Activated naive CD4-positive, alpha-beta T cell treated with anti-CD3 and anti-CD28 coated beads, Interleukin-2, amount 50 U/mL, for 72 hours (primary cell): ENCODE data around the gene LONRF2. TPM values are rescaled to one million over a fixed set of nuclear protein-coding genes. Genes with fewer than 3 reads are reported as not detected.
"Not testable (repeated sequence)": the region's sequence is repeated elsewhere in the genome, so short reads cannot be mapped to it uniquely, and the experiment has no call there.

Experiments
- ATAC-seq, 2 donors: fragments of 150-1000 bp; cut with Tn5 transposase; 2 replicates each; pipeline ENCODE4 v1.10.0; 2021; ENCODE audit warnings: mild to moderate bottlenecking in 2 of 2, moderate library complexity in 2 of 2
- DNase-seq, 2 donors: peaks; one replicate each; pipeline ENCODE4 v3.0.0; 2021 to 2022; ENCODE audit warnings: low spot score in 2 of 2
- H3K27ac Mint-ChIP-seq, 2 donors: one replicate each; pipeline ENCODE4 v1.8.0; 2022; ENCODE audit warnings: mild to moderate bottlenecking in 2 of 2, mixed read lengths in 2 of 2
- H3K36me3 Mint-ChIP-seq, 2 donors: one replicate each; pipeline ENCODE4 v1.8.0; 2022; ENCODE audit warnings: mixed read lengths in 2 of 2
- H3K9me3 Mint-ChIP-seq, 2 donors: one replicate each; pipeline ENCODE4 v1.8.0; 2022; ENCODE audit warnings: mixed read lengths in 2 of 2
- total RNA-seq, 2 donors: library from RNA; stranded (reverse); gene quantifications; one replicate each; pipeline ENCODE4 v1.2.3, GENCODE V29; 2022

Gene LONRF2
- total RNA-seq, 2 donors from 2014 or later, result 0.04 TPM; not detected in 1

DNA sequence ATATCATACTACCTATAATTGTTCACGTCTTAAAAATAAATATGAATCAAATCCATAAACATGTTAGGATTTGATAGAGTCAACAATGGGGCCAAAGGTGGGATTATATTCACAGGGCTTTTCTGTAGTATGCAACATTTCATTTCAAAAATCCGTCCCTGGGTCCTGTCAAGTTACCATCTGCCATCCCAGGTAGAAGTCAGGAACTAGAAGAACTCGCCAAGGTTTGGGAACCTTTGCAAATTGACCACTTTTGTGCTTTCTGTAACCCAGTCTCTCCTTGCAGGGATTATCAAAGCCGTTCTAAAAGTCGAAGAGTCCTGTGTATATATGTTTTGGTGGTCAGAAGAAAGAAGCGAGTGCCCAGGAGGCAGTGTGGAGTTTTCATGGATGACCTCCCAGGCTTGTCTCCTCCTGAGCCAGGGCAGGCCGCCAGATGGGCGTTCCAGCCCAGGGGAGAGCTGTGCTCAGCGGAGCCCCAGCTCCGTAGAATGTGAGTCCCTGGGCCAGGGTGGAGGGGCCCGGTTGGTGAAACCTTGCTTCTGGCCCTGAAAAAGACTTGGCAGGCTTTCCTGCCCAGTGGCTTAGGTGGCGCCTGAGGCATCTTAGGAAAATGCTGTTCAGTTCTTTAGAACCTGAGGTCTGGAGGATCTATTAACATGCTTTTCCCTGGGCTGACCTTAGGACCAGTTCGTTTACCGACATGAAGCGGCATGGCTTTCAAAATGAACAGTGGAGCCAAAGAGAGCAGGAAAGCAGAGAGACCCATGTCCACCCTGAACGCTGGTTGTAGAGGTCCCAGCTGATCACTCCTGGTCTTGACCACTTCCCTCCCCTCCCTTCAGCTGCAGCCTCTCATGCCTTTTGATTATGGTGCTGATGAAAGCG is 69.2 kb downstream of the LONRF2 start:
- no peak for ATAC-seq
- Mint-ChIP-seq H3K27ac (no peak overlapping the region), H3K9me3 (no peaks in the 10 kb centered on the region), H3K36me3 (no peaks in the 10 kb centered on the region)
- DNase-seq, result no peak

DNA sequence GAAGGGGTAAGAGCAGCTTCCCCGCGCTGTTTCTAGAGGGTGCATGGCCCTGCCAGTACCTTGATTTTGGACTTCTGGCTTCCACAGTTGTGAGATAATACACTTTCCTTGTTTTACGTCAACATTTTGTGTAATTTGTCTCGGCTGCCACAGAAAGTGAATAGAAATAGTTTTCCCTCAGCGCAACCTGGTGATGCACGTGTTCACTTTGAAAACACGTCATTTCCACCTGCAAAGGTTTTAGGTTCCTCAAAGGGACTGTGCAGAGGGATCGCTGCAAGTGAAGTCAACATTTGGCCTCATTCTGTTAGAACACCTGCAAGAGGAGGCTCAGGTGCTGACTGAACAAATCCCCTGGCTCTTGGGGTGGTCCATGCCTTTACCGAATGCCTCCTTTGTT is 71.7 kb downstream of the LONRF2 start:
- ATAC-seq (no peak), DNase-seq (peak in 1 of 2 donors; percentile 2)
- Mint-ChIP-seq H3K36me3 (no peaks in the 10 kb centered on the region), H3K9me3 (no peaks in the 10 kb centered on the region), H3K27ac (no peak overlapping the region)

DNA sequence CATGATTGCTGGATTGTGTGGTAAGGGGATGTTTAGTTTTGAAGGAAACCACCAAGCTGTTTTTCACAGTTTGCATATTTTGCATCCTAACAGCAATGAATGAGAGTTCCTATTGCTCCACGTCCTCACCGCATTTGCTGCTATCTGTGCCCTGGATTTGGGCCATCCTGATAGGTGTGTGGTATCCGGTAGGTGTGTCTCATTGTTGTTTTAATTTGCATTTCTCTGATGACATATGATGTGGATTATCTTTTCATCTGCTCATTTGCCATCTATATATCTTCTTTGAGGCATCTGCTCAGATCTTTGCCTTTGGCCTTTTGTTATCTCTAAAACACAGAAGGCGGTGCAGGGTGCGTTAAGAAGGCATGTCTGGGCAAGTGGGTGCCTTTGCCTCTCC is 73.3 kb downstream of the LONRF2 start:
- ATAC-seq (peak in 1 of 2 donors; percentile 13), DNase-seq (peak in 1 of 2 donors; percentile 26)
- Mint-ChIP-seq H3K9me3 (no peaks in the 10 kb centered on the region), H3K27ac (peak overlapping the region in 1 of 2 donors; percentile 73), H3K36me3 (no peaks in the 10 kb centered on the region)

DNA sequence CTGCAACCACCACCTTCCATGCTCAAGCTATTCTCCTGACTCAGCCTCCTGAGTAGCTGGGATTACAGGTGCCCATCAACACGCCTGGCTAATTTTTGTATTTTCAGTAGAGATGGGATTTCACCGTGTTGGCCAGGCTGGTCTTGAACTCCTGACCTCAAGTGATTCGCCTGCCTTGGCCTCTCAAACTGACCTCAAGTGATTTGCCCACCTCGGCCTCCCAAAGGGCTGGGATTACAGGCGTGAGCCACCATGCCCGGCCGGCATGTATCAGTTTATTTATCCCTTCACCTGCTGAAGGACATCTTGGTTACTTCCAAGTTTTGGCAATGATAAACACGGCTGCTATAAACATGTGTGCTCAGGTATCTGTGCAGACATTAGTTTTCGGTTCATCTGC is 73.7 kb downstream of the LONRF2 start:
- H3K27ac Mint-ChIP-seq, H3K9me3 Mint-ChIP-seq, ATAC-seq, H3K36me3 Mint-ChIP-seq: not testable (repeated sequence)
- DNase-seq, result peak in 1 of 2 donors; percentile 18

DNA sequence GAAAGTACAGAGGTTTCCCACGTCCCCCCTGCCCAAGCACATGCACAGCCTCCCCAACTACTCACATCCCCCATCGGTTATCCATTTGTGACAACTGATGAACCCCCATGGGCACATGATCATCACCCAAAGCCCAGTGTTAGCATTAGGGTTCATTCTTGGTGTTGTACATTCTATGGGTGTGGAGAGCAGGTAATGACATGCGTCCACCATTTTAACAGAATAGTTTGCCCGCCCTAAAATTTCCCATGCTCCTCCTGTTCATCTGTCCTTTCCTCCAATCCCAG is 74.3 kb downstream of the LONRF2 start:
- Mint-ChIP-seq H3K27ac (no peak overlapping the region), H3K36me3 (no peaks in the 10 kb centered on the region), H3K9me3 (no peaks in the 10 kb centered on the region)
- peak in 1 of 2 donors; percentile 4 for DNase-seq
- ATAC-seq, result no peak

DNA sequence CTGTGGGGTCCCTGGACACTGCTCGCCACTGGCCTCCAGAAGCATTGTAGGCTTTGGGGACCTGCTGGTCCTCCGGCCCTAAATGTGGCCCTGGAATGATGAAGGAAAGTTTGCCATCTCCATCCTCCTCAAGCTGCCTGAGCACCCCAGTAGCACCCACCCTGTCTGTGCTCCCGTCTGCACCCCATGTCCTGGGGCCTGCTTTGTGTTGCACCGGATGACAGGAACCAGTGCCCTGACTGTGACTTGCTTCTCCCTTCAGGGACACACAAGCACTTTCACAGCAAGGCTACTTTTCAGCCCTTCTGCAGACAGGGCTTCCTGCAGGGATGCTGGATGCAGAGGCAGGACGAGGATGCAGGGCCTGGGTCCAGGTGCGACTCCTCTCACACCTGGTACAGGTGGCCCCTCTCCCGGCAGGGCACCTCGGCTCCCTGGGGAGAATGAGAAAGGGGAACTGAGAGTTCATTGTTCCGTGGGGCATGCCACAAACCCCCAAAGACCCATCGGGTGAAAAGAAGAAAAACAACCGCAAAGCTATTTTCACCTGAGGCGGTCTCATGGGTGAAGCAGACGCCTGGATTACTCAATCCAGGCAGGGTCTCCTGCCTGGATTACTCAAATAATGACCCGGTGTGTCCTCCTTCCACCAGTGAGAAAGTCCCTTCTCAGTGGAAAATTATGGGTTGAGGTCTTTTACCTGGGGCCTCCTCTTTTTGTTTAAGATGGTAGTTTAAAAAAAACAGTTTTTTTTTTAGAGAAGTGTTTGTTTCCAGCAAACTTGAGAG is 74.9 kb downstream of the LONRF2 start:
- Mint-ChIP-seq H3K27ac (no peak overlapping the region), H3K36me3 (no peaks in the 10 kb centered on the region), H3K9me3 (no peaks in the 10 kb centered on the region)
- ATAC-seq (no peak), DNase-seq (peak in 1 of 2 donors; percentile 44)

DNA sequence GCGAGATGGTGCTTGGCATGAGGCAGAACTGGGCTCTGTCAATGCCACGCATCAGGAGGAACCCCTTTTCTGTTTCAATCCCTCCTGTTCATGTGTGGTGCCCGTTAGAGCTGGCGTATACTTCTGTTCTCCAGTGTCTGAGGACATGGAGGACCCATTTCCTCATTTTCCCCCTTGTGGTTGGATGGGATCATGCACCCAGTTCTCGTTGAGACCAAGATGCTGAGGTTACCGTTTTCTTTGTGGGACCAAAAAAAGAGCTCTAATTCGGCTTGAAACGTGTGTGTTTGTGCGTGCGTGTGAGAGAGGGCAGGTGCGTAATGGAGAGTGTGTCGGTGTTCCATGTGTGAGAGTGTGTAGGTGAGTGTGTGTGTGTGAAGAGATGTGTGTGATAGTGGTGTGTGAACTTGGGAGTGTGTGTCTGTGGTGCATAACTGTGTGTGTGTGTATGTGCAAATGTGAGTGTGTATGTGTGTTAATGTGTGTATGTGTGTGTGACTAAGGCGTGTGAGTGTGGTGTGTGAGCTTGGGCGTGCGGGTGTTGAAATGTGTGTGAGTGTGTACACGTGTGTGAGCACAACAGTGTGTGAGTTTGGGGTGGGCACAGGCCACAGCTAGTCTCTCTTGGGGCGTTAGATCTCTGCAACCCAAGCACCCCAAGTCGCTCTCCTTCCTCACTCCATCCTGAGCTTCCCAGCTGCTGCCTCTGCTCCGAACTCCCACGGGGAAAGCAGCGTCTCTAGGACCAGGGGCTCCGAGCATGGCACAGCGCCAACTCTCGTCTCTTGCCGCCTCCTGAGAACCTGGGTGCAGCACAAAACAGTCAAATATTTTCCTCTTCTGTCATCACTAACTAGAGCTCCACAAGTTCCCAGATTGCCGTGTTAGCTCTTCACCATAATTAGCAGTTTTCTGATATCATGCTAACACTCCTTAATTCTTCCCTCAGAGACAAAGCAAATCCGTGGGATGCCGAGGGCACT is 75.8 kb downstream of the LONRF2 start:
- Mint-ChIP-seq H3K27ac (no peak overlapping the region), H3K9me3 (no peaks in the 10 kb centered on the region)

DNA sequence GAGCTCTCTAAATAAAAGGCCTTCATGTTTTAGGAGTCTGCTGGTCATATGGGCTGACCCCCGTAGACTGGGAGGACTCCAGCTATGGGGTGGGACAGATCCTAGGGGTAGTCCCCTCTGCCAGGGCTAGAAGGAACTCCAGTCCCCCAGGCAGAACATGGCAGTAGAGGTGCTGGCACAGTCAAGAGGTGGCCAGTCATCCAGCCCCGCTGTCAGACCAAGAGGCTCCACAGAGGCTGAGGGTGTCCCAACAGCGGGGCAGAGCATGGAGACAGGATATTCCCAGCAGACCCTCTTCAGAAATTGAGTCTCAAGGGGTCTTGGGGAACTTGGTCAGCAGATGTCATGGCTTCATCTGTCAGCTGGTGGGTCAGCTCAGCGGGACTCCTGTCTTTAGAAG is 76.6 kb downstream of the LONRF2 start:
- ATAC-seq, result no peak
- Mint-ChIP-seq H3K27ac (no peak overlapping the region), H3K36me3 (no peaks in the 10 kb centered on the region), H3K9me3 (no peaks in the 10 kb centered on the region)
- DNase-seq, result no peak

More for the DNA sequence above, 75.8 kb downstream of the LONRF2 start:
- no peak for ATAC-seq
- peak in 1 of 2 donors; percentile 26 for DNase-seq
- H3K36me3 Mint-ChIP-seq, result no peaks in the 10 kb centered on the region

DNA sequence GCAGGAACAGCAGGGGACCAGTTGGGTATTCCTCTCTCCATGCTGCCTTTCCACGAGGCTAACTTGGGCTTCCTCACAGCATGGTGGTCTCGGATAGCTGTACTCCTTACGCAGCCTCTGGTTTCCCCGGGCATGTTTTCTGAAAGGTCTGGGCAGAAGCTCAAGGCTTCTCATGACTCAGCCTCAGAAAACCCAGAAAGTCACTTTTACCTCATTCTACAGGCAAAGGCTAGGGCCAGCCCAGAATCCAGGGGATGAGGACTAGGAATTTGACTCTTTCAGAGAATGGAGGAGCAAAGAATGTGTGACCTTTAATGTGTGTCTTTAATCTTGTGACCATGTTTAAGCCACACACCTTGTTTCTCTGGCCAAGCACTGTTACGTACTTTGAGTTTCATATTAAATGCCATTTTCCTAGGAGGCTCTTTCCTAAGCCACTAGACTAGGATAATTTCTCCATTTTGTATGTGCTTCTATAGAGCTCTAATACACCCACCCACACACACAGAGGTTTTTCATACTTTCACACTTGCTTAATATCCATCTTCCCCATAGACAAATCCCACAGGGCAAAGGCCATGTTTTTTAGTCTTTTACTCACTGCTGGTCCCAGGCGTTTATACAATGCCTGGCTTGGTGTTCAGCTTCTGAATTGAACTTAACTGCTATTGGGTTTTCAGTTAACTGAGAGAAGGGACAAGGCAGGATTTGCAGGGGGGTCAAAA is 77.3 kb downstream of the LONRF2 start:
- DNase-seq (no peak), ATAC-seq (no peak)
- H3K27ac Mint-ChIP-seq, result no peak overlapping the region
- H3K9me3 Mint-ChIP-seq, result no peaks in the 10 kb centered on the region
- H3K36me3 Mint-ChIP-seq, result no peaks in the 10 kb centered on the region

DNA sequence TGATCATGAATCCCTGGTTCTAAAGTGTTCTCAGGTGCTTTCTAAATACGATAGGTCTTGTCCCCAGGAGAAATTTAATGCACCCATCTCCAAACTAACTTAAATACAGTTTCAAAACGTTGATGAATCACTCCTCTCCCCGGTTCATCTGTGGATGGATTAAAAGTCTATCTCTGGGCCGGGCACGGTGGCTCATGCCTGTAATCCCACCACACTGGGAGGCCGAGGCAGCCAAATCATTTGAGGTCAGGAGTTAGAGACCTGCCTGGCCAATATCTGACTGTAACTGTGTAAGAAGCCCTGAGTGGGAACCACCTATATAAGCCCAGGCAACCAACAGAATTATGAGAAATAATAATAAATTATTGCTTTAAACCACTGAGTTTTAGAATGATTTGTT is 78.7 kb downstream of the LONRF2 start:
- no peaks in the 10 kb centered on the region for H3K36me3 Mint-ChIP-seq
- H3K27ac Mint-ChIP-seq, result no peak overlapping the region
- DNase-seq, result no peak
- no peak for ATAC-seq
- H3K9me3 Mint-ChIP-seq, result no peaks in the 10 kb centered on the region

DNA sequence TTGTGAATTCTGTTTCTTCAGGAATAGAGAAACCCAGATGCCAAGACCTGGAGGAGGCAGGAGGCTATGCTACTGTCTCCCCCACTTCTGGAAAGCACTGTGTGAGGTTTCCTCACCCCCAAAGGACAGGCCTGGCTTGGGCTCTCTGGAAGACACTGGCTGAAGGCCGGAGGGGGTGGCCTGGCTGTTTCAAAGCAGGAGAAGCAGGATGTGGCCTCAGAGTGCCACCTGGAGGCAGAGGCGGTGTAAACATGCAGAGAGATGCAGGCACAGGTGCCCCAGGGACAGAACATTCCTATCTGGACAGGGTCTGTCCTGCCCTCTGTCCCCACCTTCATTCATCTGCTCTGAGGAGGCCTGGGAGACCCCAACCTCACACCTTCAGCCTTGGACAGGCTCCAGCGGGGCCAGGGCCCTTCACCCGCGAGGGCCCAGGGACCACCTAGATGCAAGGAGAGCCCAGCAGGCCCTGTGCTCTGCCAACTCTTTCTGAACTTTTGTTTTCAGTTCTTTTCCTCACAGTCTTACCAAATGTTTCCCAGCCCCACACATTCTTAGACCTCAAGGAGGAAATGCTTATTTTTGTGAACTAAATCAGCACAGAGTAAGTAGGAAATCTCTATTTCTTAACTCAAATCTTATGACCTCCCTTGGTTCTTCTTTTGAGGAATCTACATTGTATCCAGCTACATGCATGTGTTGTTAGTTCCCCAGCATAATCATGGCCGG is 79.2 kb downstream of the LONRF2 start:
- no peaks in the 10 kb centered on the region for H3K36me3 Mint-ChIP-seq
- no peak overlapping the region for H3K27ac Mint-ChIP-seq
- ATAC-seq, result peak; percentile 54 to 61
- no peaks in the 10 kb centered on the region for H3K9me3 Mint-ChIP-seq
- peak; percentile 50 to 59 for DNase-seq

DNA sequence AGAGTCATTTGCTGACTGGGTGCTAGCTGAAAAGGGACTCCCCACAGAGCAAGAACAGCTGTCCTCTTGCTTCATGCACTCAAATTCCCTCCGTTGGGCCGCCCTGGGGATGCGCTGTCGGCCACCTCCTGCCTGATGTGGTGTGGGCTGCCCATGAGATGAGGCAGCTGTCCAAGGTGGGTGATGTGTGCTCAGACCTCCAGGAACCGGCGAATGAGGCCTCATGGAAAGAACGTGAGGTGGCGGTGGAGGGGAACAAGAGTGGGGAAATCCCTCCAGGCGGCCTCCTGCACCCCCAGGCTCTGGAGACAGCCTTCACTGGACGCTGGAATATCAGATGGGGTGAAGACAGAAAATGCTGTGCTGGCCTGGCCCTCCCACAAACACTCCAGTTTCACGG is 79.8 kb downstream of the LONRF2 start:
- Mint-ChIP-seq H3K36me3 (no peaks in the 10 kb centered on the region), H3K27ac (no peak overlapping the region), H3K9me3 (no peaks in the 10 kb centered on the region)
- ATAC-seq (no peak), DNase-seq (peak in 1 of 2 donors; percentile 25)

DNA sequence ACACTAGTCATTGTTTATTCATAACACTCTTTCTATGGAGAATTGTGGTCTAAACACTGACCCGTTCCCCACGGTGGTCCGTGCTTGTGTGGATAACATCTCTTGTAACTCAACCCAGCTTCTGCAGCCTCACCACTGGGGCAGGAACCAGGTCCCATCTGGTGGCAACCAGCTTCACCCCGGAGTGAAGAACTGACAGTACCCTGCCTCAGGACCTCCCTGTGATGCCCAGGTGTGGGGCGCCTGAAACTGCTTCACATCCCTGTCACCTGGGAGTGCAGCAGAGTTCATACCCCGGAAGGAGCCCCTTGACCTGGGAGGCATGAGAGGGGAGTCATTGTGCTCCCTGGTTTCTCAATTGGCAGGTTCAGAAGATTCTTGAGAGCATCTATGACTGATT is 81.1 kb downstream of the LONRF2 start:
- no peak for ATAC-seq
- DNase-seq, result peak in 1 of 2 donors; percentile 34
- no peaks in the 10 kb centered on the region for H3K9me3 Mint-ChIP-seq
- H3K27ac Mint-ChIP-seq, result no peak overlapping the region
- no peaks in the 10 kb centered on the region for H3K36me3 Mint-ChIP-seq

DNA sequence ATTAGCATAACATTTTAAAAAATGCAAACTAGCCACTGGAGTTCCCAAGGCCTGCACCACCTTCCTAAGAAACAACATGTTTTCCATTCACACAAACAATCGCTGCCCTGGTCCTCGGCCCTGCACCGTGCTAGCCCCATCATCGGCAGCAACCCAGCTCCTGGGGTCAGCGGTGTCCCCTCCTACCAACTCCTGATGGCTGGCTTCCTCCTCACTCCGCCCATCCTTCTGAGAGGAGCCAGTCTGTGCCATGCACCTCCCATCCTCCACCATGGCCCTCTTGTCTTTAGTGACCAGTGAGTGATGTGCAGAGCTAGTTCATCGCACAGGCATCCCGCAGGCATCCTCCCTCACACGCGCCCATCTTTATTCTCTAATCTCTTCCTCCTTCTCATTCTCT is 81.9 kb downstream of the LONRF2 start:
- Mint-ChIP-seq H3K9me3 (no peaks in the 10 kb centered on the region), H3K27ac (no peak overlapping the region), H3K36me3 (no peaks in the 10 kb centered on the region)
- DNase-seq (no peak), ATAC-seq (no peak)

DNA sequence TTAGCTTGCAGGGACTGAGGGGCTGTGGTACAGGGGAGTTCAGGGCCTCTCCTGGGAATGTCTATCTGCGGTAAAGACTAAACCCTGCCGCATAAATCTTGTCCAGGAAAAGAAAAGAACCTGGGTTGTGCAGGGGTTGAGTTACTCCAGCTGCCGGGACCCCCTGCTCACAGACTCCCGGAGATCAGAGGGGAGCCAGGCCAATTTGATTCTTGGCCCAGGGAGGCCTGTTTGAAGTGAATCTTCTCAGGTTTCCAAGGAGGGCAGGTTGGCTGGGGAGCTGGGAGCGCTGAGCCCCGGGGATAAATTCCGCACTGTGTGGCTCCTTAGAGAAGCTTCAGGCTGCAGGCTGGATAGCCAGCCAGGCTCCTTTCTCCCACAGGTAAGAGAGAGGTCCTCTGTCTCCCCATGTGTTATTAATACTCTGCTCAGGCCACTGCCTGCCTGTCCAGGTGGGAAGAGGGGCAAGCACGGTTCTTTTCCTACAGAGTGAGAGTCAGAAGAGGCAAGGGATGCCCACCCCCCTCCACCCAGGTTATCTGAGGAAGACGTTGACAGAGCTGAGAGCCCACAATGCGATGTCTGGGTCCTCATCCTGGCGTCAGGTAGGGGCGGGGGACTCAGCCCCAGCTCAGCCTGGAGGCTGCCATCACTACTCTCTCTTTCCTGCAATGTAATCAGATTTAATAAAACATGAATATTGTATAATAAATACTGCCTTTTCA is 82.7 kb downstream of the LONRF2 start:
- no peak for ATAC-seq

More for the DNA sequence above, 82.7 kb downstream of the LONRF2 start:
- no peak for DNase-seq
- no peaks in the 10 kb centered on the region for H3K9me3 Mint-ChIP-seq
- no peaks in the 10 kb centered on the region for H3K36me3 Mint-ChIP-seq
- H3K27ac Mint-ChIP-seq, result no peak overlapping the region
